Neural cell (in vitro differentiated cells): ENCODE data around the gene DTD1. TPM values are rescaled to one million over a fixed set of nuclear protein-coding genes. Genes with fewer than 3 reads are reported as not detected.

ENCODE experiments used
- H2AFZ ChIP-seq: fragments of 200-600, 300-800 bp; sonication (generic), shearing (Covaris generic); 2 replicates; pipeline ENCODE4 v1.6.0; 2014; ENCODE audit warnings: low read depth, mild to moderate bottlenecking, antibody characterized with exemption, low read length, moderate library complexity
- H3F3A ChIP-seq: fragments of 200-600 bp; shearing (Covaris generic); 2 replicates; pipeline ENCODE4 v1.6.1; 2016; ENCODE audit warnings: mild to moderate bottlenecking, moderate library complexity, mixed read lengths, antibody characterized with exemption, low read length; ENCODE audit not compliant: insufficient read depth, poor library complexity, severe bottlenecking
- H3K27ac ChIP-seq: fragments of 200-600, 300-800 bp; sonication (generic), shearing (Covaris generic); 2 replicates; pipeline ENCODE4 v1.5.1; 2014; ENCODE audit warnings: mild to moderate bottlenecking, low read length, moderate library complexity
- H3K27me3 ChIP-seq: fragments of 300-800, 200-600 bp; sonication (generic), shearing (Covaris generic); 2 replicates; pipeline ENCODE4 v1.6.0; 2014; ENCODE audit warnings: mild to moderate bottlenecking, low read depth, low read length, moderate library complexity; ENCODE audit not compliant: insufficient read depth
- H3K36me3 ChIP-seq: fragments of 300-800, 200-600 bp; sonication (generic), shearing (Covaris generic); 2 replicates; pipeline ENCODE4 v1.5.1; 2014; ENCODE audit warnings: mild to moderate bottlenecking, antibody characterized with exemption, low read length, moderate library complexity; ENCODE audit not compliant: insufficient read depth
- H3K4me2 ChIP-seq: fragments of 300-800, 200-600 bp; sonication (generic), shearing (Covaris generic); 2 replicates; pipeline ENCODE4 v1.6.0; 2014; ENCODE audit warnings: mild to moderate bottlenecking, low read length
- H3K4me3 ChIP-seq: fragments of 300-800, 200-600 bp; sonication (generic), shearing (Covaris generic); 2 replicates; pipeline ENCODE4 v1.5.1; 2014; ENCODE audit warnings: mild to moderate bottlenecking, low read length, moderate library complexity
- H3K79me2 ChIP-seq: fragments of 200-600 bp; shearing (Covaris generic); replicated peaks from 2 replicates; pipeline ENCODE4 v1.6.0; 2014; ENCODE audit warnings: mild to moderate bottlenecking, low read length, moderate library complexity; ENCODE audit not compliant: insufficient read depth
- H3K9ac ChIP-seq: fragments of 300-800, 200-600 bp; sonication (generic), shearing (Covaris generic); 2 replicates; pipeline ENCODE4 v1.6.1; 2016; ENCODE audit warnings: mild to moderate bottlenecking, low read length, mixed read lengths
- H3K9me2 ChIP-seq: fragments of 200-600 bp; shearing (Covaris generic); 2 replicates; pipeline ENCODE4 v1.6.1; 2016; ENCODE audit warnings: mild to moderate bottlenecking, low read length, mixed read lengths; ENCODE audit not compliant: insufficient read depth
- H3K9me3 ChIP-seq: fragments of 200-600, 300-800 bp; sonication (generic), shearing (Covaris generic); 2 replicates; pipeline ENCODE4 v1.6.1; 2016; ENCODE audit warnings: mild to moderate bottlenecking, mixed run types, low read length, moderate library complexity, mixed read lengths
- H4K20me1 ChIP-seq: fragments of 200-600 bp; shearing (Covaris generic); 2 replicates; pipeline ENCODE4 v1.6.1; 2016; ENCODE audit warnings: mild to moderate bottlenecking, mixed run types; ENCODE audit not compliant: insufficient read depth
- EP300 ChIP-seq: fragments of 450-650 bp; conservative IDR thresholded peaks from 2 replicates; pipeline ENCODE4 v1.6.1; 2014; ENCODE audit warnings: antibody characterized with exemption, mild to moderate bottlenecking, moderate library complexity; ENCODE audit not compliant: poor library complexity, severe bottlenecking
- EZH2 ChIP-seq: fragments of 200-600, 300-800 bp; shearing (Covaris generic), sonication (generic); IDR thresholded peaks from 2 replicates; pipeline ENCODE4 v1.6.1; 2014; ENCODE audit warnings: antibody characterized with exemption, low read length, borderline replicate concordance, mild to moderate bottlenecking; ENCODE audit not compliant: insufficient read depth, poor library complexity, severe bottlenecking
- MXI1 ChIP-seq: fragments of 450-650 bp; conservative IDR thresholded peaks from 2 replicates; pipeline ENCODE4 v1.6.1; 2014; ENCODE audit warnings: antibody characterized with exemption, mild to moderate bottlenecking; ENCODE audit not compliant: poor library complexity, severe bottlenecking
- POLR2AphosphoS5 ChIP-seq: IDR thresholded peaks from 2 replicates; pipeline ENCODE4 v1.6.1; 2012
- RAD21 ChIP-seq: fragments of 450-650 bp; conservative IDR thresholded peaks from 2 replicates; pipeline ENCODE4 v1.6.1; 2014; ENCODE audit warnings: antibody characterized with exemption, mild to moderate bottlenecking, moderate library complexity
- SMC3 ChIP-seq: fragments of 450-650 bp; conservative IDR thresholded peaks from 2 replicates; pipeline ENCODE4 v1.6.1; 2014; ENCODE audit warnings: antibody characterized with exemption, mild to moderate bottlenecking, moderate library complexity; ENCODE audit not compliant: poor library complexity
- TAF1 ChIP-seq: IDR thresholded peaks from 2 replicates; pipeline ENCODE4 v1.6.1; 2012; ENCODE audit warnings: low read depth
- polyA plus RNA-seq: library from polyadenylated mRNA; depleted of rRNA; stranded (reverse); fragments of >200 nt; gene quantifications from 2 replicates; pipeline ENCODE4 v1.2.3, GENCODE V29; 2014
- TF ChIP-seq, protein P1 (sequence below): fragments of 450-650 bp; IDR thresholded peaks from 2 replicates; pipeline ENCODE4 v1.5.1; 2014; ENCODE audit warnings: antibody characterized with exemption, mild to moderate bottlenecking, moderate library complexity; ENCODE audit not compliant: poor library complexity, severe bottlenecking
- TF ChIP-seq, protein P2 (sequence below): IDR thresholded peaks from 2 replicates; pipeline ENCODE4 v1.6.1; 2012; ENCODE audit warnings: borderline replicate concordance

DTD1 gene
- polyA plus RNA-seq, 1 donor from 2014 or later = 337 TPM

DNA sequence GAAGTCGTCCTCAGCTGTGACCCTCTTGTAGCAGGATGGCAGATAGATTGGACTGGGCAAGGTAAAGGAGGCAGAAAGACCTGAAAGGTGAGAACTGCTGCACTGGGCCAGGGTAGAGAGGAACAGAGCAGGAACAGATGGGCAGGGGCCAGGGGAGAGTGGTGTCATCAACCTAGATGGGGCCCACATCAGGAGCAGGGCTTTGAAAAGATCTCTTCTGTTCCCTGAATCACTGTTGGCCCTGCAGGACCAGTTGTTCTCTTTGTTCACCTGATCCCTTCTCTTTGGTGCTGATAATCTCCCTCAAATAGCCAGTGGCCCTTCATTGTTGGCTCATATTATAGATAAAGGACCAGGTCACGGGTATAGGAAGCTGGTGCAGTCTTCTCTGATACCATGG, 59.9 kb downstream of the DTD1 start:
- Histone ChIP-seq H3K4me2 (no peak overlapping the region), H3K9me3 (no peaks in the 10 kb centered on the region), H3K36me3 (no peaks in the 10 kb centered on the region)

DNA sequence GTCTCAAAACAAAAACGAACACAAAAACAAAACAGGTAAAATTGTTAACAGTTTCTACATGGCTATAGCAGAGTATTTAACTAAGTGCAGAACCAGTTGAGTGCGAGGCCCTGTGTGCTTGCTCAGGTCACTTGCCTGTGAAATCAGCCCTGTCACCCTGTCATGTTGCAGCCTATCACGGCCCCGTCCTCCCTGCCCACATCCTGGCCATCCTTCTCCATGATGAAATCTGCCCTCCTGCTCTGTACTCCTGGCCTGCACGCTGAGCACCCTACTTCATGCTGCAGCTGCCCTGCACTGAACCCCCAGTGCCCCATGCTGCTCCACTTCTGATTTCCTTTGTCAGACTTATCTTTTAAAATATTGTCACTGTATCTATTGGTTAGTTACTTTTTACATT, 62.4 kb downstream of the DTD1 start:
- Histone ChIP-seq H3K9me2 (no peaks in the 10 kb centered on the region), H2AFZ (no peak overlapping the region), H3F3A (no peaks in the 10 kb centered on the region), H3K36me3 (no peaks in the 10 kb centered on the region), H3K27me3 (no peaks in the 10 kb centered on the region), H3K9me3 (no peaks in the 10 kb centered on the region), H3K4me2 (no peak overlapping the region), H3K4me3 (no peak overlapping the region), H4K20me1 (no peaks in the 10 kb centered on the region), H3K27ac (no peak overlapping the region), H3K79me2 (peaks cover 4% of the 10 kb centered on the region), H3K9ac (no peak overlapping the region)
- TF ChIP-seq, protein P1, sequence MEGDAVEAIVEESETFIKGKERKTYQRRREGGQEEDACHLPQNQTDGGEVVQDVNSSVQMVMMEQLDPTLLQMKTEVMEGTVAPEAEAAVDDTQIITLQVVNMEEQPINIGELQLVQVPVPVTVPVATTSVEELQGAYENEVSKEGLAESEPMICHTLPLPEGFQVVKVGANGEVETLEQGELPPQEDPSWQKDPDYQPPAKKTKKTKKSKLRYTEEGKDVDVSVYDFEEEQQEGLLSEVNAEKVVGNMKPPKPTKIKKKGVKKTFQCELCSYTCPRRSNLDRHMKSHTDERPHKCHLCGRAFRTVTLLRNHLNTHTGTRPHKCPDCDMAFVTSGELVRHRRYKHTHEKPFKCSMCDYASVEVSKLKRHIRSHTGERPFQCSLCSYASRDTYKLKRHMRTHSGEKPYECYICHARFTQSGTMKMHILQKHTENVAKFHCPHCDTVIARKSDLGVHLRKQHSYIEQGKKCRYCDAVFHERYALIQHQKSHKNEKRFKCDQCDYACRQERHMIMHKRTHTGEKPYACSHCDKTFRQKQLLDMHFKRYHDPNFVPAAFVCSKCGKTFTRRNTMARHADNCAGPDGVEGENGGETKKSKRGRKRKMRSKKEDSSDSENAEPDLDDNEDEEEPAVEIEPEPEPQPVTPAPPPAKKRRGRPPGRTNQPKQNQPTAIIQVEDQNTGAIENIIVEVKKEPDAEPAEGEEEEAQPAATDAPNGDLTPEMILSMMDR = no peak
- TF ChIP-seq MXI1 = no peak
- TF ChIP-seq, protein P2, sequence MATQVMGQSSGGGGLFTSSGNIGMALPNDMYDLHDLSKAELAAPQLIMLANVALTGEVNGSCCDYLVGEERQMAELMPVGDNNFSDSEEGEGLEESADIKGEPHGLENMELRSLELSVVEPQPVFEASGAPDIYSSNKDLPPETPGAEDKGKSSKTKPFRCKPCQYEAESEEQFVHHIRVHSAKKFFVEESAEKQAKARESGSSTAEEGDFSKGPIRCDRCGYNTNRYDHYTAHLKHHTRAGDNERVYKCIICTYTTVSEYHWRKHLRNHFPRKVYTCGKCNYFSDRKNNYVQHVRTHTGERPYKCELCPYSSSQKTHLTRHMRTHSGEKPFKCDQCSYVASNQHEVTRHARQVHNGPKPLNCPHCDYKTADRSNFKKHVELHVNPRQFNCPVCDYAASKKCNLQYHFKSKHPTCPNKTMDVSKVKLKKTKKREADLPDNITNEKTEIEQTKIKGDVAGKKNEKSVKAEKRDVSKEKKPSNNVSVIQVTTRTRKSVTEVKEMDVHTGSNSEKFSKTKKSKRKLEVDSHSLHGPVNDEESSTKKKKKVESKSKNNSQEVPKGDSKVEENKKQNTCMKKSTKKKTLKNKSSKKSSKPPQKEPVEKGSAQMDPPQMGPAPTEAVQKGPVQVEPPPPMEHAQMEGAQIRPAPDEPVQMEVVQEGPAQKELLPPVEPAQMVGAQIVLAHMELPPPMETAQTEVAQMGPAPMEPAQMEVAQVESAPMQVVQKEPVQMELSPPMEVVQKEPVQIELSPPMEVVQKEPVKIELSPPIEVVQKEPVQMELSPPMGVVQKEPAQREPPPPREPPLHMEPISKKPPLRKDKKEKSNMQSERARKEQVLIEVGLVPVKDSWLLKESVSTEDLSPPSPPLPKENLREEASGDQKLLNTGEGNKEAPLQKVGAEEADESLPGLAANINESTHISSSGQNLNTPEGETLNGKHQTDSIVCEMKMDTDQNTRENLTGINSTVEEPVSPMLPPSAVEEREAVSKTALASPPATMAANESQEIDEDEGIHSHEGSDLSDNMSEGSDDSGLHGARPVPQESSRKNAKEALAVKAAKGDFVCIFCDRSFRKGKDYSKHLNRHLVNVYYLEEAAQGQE = no peak
- TF ChIP-seq POLR2AphosphoS5 = no peak
- TF ChIP-seq EZH2 = no peak
- no peak for TF ChIP-seq TAF1
- TF ChIP-seq RAD21 = no peak
- no peak for TF ChIP-seq SMC3
- TF ChIP-seq EP300 = no peak

More for the DNA sequence above, 59.9 kb downstream of the DTD1 start:
- H3K79me2 ChIP-seq = peaks cover 12% of the 10 kb centered on the region
- H2AFZ ChIP-seq = no peak overlapping the region
- H3F3A ChIP-seq = no peaks in the 10 kb centered on the region
- TF ChIP-seq MXI1 (no peak), POLR2AphosphoS5 (no peak), TAF1 (no peak), RAD21 (no peak), EZH2 (no peak), EP300 (no peak), SMC3 (no peak)
- TF ChIP-seq, protein P2 = no peak
- TF ChIP-seq, protein P1 = no peak
- no peaks in the 10 kb centered on the region for H4K20me1 ChIP-seq
- H3K9ac ChIP-seq = no peak overlapping the region
- H3K27me3 ChIP-seq = no peaks in the 10 kb centered on the region
- H3K9me2 ChIP-seq = no peaks in the 10 kb centered on the region
- no peak overlapping the region for H3K27ac ChIP-seq
- no peak overlapping the region for H3K4me3 ChIP-seq
